T-helper 2 cell treated with Interferon-gamma antibody and Interleukin-4, amounts not matched to agents 5 μg/mL and 100 μg/mL, for 36 hours (primary cell): ENCODE results near the gene SCGN.

ENCODE experiments used
- DNase-seq: peaks from one replicate; pipeline ENCODE4 v3.0.0; 2021; ENCODE audit warnings: low spot score
- H3K27ac Mint-ChIP-seq: one replicate; pipeline ENCODE4 v1.8.0; 2021; ENCODE audit warnings: mild to moderate bottlenecking, mixed read lengths
- H3K27me3 Mint-ChIP-seq: one replicate; pipeline ENCODE4 v1.8.0; 2021; ENCODE audit warnings: low read depth, mixed read lengths
- H3K36me3 Mint-ChIP-seq: one replicate; pipeline ENCODE4 v1.8.0; 2021; ENCODE audit warnings: low read depth, mixed read lengths
- H3K4me1 Mint-ChIP-seq: one replicate; pipeline ENCODE4 v1.8.0; 2021; ENCODE audit warnings: low read depth, mixed read lengths
- H3K4me3 Mint-ChIP-seq: one replicate; pipeline ENCODE4 v1.8.0; 2022; ENCODE audit warnings: mild to moderate bottlenecking, moderate library complexity, mixed read lengths
- H3K9me3 Mint-ChIP-seq: one replicate; pipeline ENCODE4 v1.8.0; 2021; ENCODE audit warnings: mixed read lengths

Gene SCGN, protein sequence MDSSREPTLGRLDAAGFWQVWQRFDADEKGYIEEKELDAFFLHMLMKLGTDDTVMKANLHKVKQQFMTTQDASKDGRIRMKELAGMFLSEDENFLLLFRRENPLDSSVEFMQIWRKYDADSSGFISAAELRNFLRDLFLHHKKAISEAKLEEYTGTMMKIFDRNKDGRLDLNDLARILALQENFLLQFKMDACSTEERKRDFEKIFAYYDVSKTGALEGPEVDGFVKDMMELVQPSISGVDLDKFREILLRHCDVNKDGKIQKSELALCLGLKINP

DNA sequence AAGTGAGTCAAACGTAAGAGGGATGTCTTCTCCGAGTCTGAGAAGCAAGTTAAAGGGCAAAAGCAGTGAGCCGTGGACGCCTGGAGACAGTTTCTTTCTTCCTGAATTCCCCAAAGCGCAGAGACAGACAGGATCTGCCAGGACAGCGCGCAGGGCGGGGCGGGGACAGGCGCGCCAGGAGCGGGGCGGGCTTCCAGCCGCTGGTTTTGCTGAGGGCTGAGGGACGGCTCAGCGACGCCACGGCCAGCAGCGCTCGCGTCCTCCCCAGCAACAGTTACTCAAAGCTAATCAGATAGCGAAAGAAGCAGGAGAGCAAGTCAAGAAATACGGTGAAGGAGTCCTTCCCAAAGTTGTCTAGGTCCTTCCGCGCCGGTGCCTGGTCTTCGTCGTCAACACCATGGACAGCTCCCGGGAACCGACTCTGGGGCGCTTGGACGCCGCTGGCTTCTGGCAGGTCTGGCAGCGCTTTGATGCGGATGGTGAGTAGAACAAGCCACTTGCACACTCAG is at the start of gene SCGN:
Gene SCGN (plus strand): TSS at position 209 of the 509 bp plus-strand sequence. CDS start 189 bp downstream, at position 398.
- Mint-ChIP-seq H3K27me3 (peaks cover 54% of the 10 kb centered on the region), H3K4me3 (no peak within 1 kb of the TSS), H3K9me3 (no peaks in the 10 kb centered on the region), H3K27ac (no peak within 1 kb of the TSS), H3K36me3 (no peaks in the 10 kb centered on the region), H3K4me1 (no peaks in the 10 kb centered on the region)
- peak; percentile 43 for DNase-seq

DNA sequence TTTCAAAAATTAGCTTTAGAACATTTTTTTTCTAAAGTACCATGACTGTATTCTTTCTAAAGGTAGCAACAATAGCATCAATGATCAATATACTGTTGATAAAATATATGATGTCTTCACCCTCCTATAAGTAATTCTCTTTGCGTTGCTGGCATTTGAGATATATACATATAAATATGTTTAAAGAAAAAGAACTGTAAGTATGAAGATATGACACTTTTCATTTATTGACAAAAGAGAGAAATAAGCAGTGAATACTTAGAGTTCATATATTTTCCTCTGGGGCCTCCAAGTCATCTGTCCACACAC is 49.4 kb upstream of the SCGN start:
- H3K4me1 Mint-ChIP-seq = no peaks in the 10 kb centered on the region
- no peak overlapping the region for H3K4me3 Mint-ChIP-seq
- H3K9me3 Mint-ChIP-seq = no peaks in the 10 kb centered on the region
- H3K36me3 Mint-ChIP-seq = no peaks in the 10 kb centered on the region
- no peak overlapping the region for H3K27ac Mint-ChIP-seq
- DNase-seq = no peak
- H3K27me3 Mint-ChIP-seq = no peaks in the 10 kb centered on the region

DNA sequence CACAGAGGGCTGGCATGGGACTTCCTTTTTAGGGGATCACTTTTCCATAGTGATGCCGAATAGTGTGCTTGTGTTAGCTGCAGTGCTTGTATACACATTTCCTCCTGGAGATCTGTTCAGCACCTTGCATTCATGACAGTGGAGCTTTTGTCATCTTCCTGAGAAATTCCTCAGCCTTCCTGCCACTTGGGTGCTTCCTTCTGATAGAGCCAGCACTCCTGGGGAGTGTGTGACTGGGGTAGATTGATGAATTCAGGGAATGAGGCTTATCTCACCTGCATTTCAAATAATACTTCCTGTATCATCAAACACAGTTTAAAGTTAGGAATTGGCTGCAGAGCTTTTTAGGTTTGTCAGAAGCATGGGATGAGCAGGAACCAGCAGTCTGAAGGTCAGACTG is 48.8 kb upstream of the SCGN start:
- Mint-ChIP-seq H3K4me3 (no peak overlapping the region), H3K27me3 (no peaks in the 10 kb centered on the region), H3K9me3 (no peaks in the 10 kb centered on the region), H3K27ac (no peak overlapping the region), H3K36me3 (no peaks in the 10 kb centered on the region), H3K4me1 (no peaks in the 10 kb centered on the region)
- no peak for DNase-seq

DNA sequence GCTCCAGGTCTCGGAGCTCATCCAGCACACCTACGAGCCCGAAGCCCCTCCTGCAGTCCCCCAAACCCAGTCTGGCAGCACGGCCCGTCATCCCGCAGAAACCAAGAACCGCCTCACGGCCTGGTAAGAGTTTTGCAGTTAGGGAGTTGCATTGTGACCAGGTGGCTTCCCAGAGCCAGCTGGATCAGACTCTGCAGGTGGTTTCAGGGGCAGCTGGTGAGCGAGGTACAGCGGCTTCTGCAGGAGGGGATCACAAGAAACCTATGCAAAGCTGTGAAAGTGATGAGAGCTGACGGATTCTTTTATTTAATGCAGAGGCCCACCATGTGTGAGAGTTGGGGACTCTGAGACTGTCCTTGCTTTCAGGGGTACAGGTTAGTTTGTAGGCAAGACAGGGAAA is 45.9 kb upstream of the SCGN start:
- no peaks in the 10 kb centered on the region for H3K27me3 Mint-ChIP-seq
- H3K36me3 Mint-ChIP-seq = no peaks in the 10 kb centered on the region
- no peak overlapping the region for H3K4me3 Mint-ChIP-seq
- no peaks in the 10 kb centered on the region for H3K4me1 Mint-ChIP-seq
- H3K27ac Mint-ChIP-seq = no peak overlapping the region
- no peaks in the 10 kb centered on the region for H3K9me3 Mint-ChIP-seq
- DNase-seq = no peak

DNA sequence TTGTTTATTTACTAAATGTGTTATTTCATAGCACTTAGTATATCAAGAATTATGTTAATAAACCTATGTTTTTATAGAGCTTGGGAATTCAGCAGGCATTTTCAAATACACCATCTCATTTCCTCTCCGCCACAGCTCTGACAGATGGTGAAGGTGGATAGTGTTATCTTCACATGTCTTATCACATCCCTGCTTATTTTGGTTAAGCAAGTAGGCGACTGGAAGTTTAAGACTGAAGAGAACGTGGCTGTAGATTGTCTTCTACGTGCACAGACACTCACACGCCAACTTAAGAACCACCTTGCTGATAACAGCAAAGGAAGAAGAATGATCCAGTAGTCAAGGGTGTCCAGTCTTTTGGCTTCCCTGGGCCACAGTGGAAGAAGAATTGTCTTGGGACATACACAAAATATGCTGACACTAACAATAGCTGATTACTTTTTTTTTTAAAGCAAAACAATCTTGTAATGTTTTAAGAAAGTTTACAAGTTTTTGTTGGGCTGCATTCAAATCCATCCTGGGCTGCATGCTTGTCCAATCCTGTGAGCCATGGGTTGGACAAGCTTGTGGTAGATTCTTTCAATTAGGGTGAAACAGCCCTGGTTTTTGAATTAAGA is 43.3 kb upstream of the SCGN start:
- H3K4me1 Mint-ChIP-seq = no peaks in the 10 kb centered on the region
- H3K27ac Mint-ChIP-seq = no peak overlapping the region
- no peak for DNase-seq
- H3K36me3 Mint-ChIP-seq = no peaks in the 10 kb centered on the region
- no peaks in the 10 kb centered on the region for H3K9me3 Mint-ChIP-seq
- no peaks in the 10 kb centered on the region for H3K27me3 Mint-ChIP-seq
- no peak overlapping the region for H3K4me3 Mint-ChIP-seq

DNA sequence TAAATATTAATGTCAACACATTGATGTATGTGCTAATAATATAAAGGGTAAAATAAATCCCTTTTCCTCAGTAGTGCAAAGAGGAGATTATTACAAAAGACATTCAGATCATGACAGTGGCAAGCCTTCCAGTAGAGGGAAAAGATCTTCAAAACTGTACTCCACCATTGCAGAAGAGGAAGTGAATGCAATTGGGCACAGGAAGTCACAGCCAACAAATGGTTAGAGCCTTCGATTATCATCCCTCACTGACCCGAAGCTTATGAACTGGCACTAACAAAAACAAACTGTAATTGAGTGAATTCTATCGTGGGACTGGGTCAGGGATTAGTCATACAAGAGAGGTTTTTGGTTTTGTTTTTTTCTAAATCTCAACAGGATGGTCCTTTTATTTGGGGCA is 39.3 kb upstream of the SCGN start:
- H3K27ac Mint-ChIP-seq = no peak overlapping the region
- H3K36me3 Mint-ChIP-seq = no peaks in the 10 kb centered on the region
- no peak overlapping the region for H3K4me3 Mint-ChIP-seq
- no peaks in the 10 kb centered on the region for H3K9me3 Mint-ChIP-seq
- H3K27me3 Mint-ChIP-seq = no peaks in the 10 kb centered on the region
- no peak for DNase-seq
- H3K4me1 Mint-ChIP-seq = no peaks in the 10 kb centered on the region

DNA sequence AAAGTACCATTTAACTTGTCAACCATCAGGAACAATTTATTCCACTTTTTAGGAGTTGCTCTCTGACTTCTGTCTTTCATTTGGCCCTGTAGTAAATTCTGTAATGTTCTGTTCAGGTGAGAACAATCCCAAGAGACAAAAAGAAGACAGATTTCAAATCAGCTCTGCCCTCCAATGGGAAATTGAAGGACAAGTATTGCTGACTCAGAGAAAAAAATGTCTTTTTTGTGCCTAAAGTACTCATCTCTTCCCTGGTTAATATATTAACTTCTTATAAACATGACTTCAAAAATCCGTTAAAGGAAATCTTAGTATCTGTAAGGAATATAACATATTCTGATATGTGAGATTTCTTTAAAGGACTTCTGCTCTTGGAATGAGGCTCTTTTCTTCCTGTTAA is 38.6 kb upstream of the SCGN start:
- no peaks in the 10 kb centered on the region for H3K36me3 Mint-ChIP-seq

DNA sequence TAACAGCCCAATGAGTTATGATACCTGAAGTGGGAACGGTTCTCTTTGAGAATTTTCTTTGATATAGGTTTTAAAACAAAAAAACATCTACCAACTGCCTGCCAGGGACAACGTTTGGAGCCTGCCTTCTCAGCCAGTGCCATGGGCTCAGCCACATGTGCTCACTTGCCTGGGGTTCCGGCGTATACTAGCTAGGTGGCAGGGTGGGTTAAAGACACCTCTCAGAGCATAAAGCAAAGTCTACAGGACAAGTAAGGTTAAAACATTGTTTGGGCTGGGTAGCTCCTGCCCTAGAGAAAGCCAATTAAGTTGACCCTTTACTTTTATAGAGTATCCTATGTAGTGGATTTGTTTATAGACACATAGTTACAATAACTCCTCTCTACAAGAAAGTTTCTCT is 38.0 kb upstream of the SCGN start:
- no peaks in the 10 kb centered on the region for H3K9me3 Mint-ChIP-seq
- H3K27me3 Mint-ChIP-seq = no peaks in the 10 kb centered on the region
- no peak overlapping the region for H3K4me3 Mint-ChIP-seq
- no peak for DNase-seq
- H3K4me1 Mint-ChIP-seq = no peaks in the 10 kb centered on the region
- no peak overlapping the region for H3K27ac Mint-ChIP-seq
- no peaks in the 10 kb centered on the region for H3K36me3 Mint-ChIP-seq

More for the DNA sequence above, 38.6 kb upstream of the SCGN start:
- no peaks in the 10 kb centered on the region for H3K4me1 Mint-ChIP-seq
- no peaks in the 10 kb centered on the region for H3K9me3 Mint-ChIP-seq
- H3K4me3 Mint-ChIP-seq = no peak overlapping the region
- no peak for DNase-seq
- no peaks in the 10 kb centered on the region for H3K27me3 Mint-ChIP-seq
- H3K27ac Mint-ChIP-seq = no peak overlapping the region

DNA sequence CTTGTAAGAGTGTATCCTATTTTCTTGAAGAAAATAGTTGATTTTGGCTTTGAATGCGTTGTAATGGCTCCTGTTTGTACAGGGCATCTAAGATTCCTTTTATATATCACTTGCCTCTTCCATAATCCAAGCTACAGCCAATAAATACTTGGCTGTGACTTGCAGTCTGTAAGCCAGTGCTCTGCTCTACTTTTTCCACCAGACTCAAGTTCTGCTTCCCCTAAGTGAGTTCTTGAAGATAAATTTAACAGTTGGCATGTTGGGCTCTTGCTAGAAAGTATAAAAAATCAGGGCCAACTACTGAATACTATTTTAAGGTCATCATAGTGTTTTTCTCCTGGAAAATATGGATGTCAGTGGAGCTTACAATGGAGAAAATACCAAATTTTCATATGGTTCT is 36.5 kb upstream of the SCGN start:
- no peak overlapping the region for H3K27ac Mint-ChIP-seq
- no peaks in the 10 kb centered on the region for H3K9me3 Mint-ChIP-seq
- H3K27me3 Mint-ChIP-seq = no peaks in the 10 kb centered on the region
- no peak overlapping the region for H3K4me3 Mint-ChIP-seq
- no peaks in the 10 kb centered on the region for H3K36me3 Mint-ChIP-seq
- no peak for DNase-seq
- H3K4me1 Mint-ChIP-seq = no peaks in the 10 kb centered on the region

DNA sequence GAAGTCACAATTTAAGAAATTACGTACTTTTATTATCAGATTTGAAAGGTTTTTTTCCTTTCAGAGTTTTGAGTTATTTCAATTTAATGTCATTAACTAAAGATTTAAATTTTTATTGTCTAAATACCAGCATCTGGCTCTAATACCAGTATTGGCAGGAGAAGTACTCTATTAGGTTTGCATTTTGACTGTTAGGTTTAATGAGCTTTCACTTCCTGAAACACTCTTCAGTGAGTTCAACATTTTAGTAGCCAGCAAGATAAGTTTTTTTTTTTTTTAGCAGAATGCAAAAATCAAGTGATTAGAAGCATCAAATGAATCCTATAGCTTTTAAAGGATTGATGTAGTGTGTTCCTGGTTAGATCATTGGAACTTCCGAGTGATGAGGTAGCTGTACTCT is 34.0 kb upstream of the SCGN start:
- H3K4me3 Mint-ChIP-seq = no peak overlapping the region
- DNase-seq = no peak
- H3K27me3 Mint-ChIP-seq = no peaks in the 10 kb centered on the region
- H3K4me1 Mint-ChIP-seq = no peaks in the 10 kb centered on the region
- H3K9me3 Mint-ChIP-seq = no peaks in the 10 kb centered on the region
- no peak overlapping the region for H3K27ac Mint-ChIP-seq
- H3K36me3 Mint-ChIP-seq = no peaks in the 10 kb centered on the region

DNA sequence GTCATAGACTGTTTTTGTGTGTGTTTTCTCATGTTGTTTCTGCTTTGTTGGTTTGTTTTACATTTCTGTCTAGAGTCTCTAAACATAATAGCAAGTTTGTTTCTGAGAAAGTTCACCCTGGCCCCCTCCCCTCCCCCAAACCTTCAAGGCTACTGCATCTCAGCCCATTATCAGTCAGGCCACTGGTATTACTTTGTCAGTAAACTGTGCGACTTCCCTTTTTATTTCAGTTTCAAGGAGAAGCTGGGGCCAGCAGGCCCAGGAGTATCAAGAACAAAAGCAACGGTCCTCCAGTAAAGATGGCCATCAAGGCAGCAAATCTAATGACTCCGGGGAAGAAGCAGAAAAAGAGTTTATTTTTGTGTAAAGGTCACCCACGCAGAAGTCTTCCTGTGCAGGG is 32.8 kb upstream of the SCGN start:
- Mint-ChIP-seq H3K4me1 (no peaks in the 10 kb centered on the region), H3K27ac (no peak overlapping the region), H3K36me3 (no peaks in the 10 kb centered on the region), H3K4me3 (no peak overlapping the region), H3K27me3 (no peaks in the 10 kb centered on the region), H3K9me3 (no peaks in the 10 kb centered on the region)
- no peak for DNase-seq

DNA sequence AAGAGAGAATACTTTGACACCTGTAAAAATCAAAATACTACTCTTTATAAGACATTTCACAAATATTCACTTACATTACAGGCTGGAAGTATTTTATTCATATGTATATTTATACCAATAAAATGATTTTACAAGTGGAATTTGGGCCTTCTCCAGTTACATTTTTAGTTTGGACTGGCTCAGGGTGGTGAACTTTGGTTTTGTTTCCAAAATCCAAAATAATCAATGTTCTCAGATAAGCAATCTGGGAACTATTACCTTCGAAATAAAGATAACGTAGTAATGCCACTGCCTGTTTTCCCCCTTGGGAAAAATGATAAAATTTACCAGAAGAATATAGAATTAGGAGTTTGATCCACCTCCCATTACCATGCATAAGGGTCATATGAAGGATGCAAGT is 31.6 kb upstream of the SCGN start:
- no peak overlapping the region for H3K4me3 Mint-ChIP-seq
- no peaks in the 10 kb centered on the region for H3K36me3 Mint-ChIP-seq
- H3K4me1 Mint-ChIP-seq = no peaks in the 10 kb centered on the region
- no peaks in the 10 kb centered on the region for H3K27me3 Mint-ChIP-seq
- H3K9me3 Mint-ChIP-seq = no peaks in the 10 kb centered on the region
- no peak overlapping the region for H3K27ac Mint-ChIP-seq
- DNase-seq = no peak

DNA sequence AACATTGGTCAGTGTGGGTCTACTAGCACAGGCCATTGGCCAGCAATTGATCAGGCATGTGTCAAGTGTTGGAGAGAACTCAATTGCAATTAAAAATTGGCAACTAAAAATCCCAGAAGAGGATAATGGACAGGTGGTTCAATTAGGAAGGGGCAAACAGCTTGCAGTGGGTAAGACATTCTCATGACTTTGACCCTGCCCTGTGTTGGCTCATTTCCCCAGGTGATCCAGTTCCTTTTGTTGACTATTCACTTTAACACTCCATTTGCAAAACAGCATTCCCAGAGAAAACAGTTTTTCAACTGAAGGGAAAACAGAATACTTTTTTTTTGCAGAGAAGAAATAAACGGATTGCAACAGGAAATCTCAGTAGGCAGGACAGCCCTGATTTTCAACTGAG is 28.9 kb upstream of the SCGN start:
- Mint-ChIP-seq H3K36me3 (no peaks in the 10 kb centered on the region), H3K4me3 (no peak overlapping the region), H3K27me3 (no peaks in the 10 kb centered on the region), H3K4me1 (no peaks in the 10 kb centered on the region), H3K9me3 (no peaks in the 10 kb centered on the region), H3K27ac (no peak overlapping the region)
- DNase-seq = no peak

DNA sequence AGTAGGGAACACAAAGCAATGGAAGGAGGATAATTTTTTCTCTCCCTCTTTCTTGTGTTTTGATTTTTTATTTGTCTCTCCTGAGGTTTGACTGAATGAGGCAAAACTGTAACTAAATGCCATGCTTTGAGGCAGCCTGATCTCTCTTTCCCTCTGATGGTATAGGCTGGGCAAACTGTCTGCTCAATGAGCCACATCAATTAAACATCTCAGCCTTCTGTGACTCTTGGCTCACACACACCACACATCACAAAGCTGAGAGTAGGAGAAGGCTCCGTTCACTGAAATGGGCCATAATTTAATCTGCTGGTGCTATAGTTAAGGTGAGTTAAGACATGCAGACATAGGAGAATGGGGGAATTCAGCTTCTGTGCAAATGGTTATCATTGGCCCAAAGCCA is 28.1 kb upstream of the SCGN start:
- Mint-ChIP-seq H3K4me1 (no peaks in the 10 kb centered on the region), H3K36me3 (no peaks in the 10 kb centered on the region), H3K27me3 (no peaks in the 10 kb centered on the region)

DNA sequence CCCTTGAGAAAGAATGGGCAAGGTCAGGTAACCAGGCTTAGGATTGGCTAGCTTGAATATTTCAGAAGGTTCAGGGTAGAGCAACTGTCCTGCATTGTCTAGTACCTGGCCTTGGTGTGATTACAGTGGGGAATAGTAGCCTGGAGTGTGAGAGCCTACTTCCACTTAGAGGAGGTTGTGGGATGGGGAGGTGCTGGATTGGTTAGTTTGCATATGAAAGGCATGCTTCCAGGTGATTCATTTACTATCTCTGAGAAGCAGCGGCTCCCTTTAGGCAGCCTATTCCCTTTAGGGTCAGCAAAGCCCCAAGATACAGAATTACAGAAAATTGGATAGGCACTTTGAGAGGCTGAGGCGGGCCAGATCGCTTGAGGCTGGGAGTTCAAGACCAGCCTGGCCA is 25.0 kb upstream of the SCGN start:
- Mint-ChIP-seq H3K27me3 (no peaks in the 10 kb centered on the region), H3K27ac (no peak overlapping the region), H3K4me3 (no peak overlapping the region), H3K36me3 (no peaks in the 10 kb centered on the region), H3K9me3 (no peaks in the 10 kb centered on the region), H3K4me1 (no peaks in the 10 kb centered on the region)
- no peak for DNase-seq

More for the DNA sequence above, 28.1 kb upstream of the SCGN start:
- DNase-seq = no peak
- H3K4me3 Mint-ChIP-seq = no peak overlapping the region
- H3K9me3 Mint-ChIP-seq = no peaks in the 10 kb centered on the region
- H3K27ac Mint-ChIP-seq = no peak overlapping the region
